ENCODE measurements around the gene DOCK6.
"Not testable (repeated sequence)": the region's sequence is repeated elsewhere in the genome, so short reads cannot be mapped to it uniquely, and the experiment has no call there.

DOCK6 gene

DNA sequence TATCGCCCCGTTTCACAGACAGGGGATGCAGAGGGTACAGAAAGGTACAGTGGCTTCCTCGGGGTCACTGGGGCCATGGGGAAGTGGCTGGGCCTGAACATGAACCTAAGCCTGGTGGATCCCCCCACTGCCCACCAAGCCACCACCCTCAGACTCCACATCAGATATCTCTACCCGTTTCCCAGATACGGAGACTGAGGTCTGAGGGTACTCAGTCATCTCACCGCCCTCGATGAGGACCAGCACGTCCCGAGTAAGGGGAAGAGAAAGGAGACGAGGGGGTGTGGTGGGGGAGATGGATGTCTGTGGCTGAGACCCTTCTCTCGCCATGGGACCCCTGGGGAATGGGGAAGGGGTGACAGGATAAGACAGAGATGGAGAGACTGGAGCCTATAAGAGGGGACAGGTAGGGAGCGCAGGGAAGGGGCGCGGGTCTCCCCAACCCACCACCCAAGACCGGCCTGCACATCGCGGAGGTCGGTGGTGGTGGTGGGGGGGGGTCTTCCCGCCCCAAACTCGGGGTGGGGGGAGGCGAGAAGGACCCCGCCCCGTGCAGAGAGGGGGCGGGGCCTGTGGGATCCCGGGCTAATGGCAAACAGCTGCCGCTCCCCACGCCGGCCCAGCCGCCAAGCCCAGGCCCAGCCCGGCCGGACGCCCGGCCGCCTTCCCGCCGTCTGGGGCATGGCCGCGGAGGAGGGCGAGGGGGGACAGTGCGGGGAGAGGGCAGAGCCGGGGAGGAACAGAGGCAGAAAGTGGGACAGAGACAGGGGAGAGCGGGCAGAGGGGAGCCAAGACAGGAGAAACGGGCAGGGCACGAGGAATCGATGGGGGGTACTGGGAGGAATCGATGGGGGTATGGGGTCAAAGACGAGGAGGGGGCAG is 65.7 kb downstream of the DOCK6 start:
- peak; percentile 63 for DNase-seq (ENCODE audit: low read depth, low spot score)

DNA sequence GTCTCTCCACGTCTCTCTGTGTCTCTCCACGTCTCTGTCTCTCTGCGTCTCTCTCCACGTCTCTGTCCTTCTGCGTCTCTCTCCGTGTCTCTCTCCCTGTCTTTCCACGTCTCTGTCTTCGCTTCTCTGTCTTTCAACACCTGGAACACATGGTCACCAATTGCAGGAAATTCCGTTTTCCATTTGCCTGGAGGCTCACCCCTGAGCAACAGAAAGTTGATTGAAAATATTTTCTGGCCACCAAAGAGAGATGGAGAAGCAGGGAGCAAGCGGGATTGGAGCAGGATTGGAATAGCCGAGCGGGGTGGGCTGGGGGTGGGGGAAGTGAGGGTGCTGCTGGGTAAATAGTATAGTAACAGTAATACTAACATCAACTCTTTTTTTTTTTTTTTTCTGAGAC is 66.6 kb downstream of the DOCK6 start:
- no peak for DNase-seq (ENCODE audit: low read depth, low spot score)

DNA sequence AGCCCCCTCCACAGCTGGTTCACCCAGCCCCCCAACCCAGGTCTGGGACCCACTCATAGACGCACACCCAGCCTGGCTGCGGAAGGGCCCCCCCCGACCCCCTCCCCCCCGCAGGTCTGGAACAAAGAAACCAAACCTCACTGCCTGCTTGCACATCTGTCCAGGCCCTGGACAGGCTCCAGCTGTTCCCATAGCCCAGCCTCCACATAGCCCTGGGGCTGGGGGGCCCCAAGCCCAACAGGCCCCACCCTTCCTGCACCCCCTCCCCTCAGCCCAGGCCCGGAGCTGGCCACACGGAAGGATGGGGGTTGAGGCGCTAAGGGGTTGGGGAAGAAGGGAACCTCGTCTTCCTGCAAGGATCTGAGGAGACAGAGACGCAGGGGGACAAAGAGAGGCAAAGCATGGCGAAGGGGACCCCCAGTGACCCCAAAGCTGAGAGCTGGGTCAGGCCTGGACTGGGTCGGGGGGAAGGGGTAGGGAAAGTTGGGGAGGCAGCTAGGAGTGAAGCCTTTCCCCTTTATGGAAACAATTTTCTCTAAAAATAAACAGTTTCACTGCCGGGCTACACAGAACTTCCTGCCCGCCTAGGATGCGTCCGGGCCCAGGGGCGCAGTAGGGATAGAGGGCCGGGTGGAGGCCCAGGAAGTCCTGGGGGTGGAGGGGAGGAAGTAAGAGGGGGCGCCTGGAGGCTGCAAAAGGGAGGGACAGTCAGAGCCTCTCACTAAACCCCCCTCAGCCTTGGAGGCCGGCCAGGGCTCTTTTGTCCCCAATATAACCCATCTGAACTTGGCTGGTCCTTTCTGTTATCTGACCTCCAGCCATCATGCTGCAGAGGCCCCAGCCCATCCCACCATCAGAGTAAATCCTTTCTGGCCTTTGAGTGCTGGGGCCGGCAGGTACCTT is 67.4 kb downstream of the DOCK6 start:
- no peak for DNase-seq (ENCODE audit: low read depth, low spot score)

DNA sequence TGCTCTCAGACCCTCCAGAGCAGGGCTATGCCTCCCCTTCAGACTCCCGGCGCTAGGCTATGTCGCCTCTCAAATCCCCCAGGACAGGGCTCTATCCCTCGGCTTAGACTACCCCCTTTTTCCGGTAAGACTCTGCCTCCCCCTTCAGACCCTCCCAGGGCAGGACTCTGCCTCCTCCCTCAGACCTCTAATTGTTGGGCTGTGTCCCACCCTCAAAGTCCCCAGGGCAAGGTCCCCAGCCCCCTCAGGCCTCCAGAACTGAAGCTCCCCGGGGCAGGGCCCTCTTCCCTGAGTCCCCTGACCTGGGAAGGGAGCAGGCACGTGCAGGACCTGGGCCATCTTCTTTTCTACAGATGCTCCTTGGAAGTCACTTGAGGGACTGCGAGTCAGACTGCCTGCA is 68.2 kb downstream of the DOCK6 start:
- DNase-seq (ENCODE audit: low read depth, low spot score), result no peak

DNA sequence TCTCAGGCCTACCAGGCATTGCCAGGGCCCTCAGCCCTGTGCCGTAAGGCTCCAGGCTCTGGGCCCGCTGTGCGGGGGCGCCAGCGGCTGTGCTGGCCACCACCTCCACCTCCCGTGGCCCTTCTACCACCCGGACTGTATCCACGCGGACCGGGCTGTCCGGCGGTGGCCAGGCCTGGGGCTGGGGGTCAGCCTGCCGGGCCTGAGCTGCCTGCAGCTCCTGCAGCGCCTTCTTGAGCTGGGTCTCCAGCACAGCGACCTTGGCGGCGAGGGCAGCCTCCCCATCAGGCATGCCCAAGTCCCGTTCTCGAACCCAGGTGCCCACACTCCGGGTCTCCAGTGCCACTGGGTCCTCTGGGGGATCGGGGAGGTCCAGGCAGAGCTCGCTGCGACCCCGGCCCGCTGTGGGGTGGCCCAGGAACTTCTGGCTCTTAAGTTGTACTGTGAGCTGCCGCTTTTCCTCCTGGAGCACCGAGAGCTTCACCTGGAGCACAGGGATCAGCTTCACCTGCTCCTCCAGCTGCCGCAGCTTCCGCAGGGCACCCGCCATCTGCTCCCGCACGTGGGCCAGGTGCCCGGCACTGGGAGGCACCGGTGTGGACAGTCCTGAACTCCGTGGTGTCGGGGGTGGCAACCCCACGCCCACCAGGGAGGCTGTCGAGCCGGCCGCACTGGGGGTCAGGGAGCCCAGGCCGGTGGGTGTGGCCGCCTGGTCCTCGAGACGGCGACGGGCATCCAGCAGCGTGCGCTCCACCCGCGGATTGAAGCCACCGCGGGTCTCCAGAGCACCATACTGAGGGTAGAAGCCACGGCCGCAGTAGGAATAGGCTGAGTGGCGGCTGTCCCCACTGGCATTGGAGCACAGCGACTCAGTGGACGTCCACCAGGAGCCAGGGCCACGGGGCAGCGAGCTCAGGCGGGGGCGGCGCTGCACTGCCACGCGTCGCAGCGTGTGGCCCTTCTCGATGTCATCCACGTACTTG is 69.1 kb downstream of the DOCK6 start:
- no peak for DNase-seq (ENCODE audit: low read depth, low spot score)

DNA sequence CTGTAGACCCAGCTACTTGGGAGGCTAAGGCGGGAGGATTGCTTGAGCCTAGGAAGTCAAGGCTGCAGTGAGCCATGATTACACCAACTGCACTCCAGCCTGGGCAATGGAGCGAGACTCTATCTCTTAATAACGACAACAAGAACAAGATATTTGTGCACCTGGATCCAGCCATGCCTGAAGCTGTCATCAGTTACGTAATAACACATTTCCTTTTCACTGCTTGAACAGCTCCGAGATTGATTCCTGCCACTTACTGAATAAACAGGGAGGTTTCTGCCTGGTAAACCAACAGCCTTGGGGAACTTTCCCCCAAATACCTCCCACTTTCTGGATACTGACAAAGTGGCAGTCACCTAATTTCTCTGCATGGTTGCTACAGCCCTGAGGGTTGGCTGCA is 70.4 kb downstream of the DOCK6 start:
- DNase-seq (ENCODE audit: low read depth, low spot score), result no peak

DNA sequence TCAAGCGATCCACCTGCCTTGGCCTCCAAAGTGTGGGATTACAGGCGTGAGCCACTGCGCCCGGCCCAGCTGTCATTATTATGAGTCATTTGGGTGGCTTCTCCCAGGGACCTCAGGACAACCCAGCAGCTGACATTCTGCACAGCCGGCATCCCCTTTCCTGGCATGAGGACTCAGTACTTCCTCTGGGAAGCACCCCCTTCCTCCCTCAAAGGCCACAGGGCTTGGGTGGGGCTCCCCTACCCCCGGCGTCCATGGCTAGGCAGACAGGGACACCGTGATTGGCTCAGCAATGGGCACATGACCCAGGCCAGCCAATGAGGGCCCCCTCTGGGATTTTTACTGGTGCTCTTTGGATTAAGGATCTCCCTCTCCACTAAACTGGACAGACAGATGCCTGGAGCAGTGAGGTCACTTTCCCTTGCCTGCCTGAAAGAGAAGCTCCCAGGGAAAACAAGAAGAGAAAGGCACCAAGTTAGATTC is 71.0 kb downstream of the DOCK6 start:
- no peak for DNase-seq (ENCODE audit: low read depth, low spot score)

DNA sequence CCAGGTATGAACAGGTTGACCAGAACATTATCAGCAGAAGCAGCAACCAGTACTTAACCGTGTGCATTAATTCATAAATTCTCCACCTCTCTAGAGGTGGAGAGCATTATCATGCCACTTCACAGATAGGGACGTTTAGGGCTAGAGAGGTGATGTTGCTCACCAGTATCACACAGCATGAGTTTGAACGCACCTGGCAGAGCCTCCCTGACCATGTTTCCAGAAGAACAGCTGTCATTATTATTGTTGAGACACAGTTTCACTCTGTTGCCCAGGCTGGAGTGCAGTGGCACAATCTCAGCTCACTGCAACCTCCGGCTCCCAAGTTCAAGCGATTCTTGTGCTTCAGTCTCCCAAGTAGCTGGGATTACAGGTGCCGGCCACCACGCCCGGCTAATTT is 71.8 kb downstream of the DOCK6 start:
- DNase-seq (ENCODE audit: low read depth, low spot score), result no peak

DNA sequence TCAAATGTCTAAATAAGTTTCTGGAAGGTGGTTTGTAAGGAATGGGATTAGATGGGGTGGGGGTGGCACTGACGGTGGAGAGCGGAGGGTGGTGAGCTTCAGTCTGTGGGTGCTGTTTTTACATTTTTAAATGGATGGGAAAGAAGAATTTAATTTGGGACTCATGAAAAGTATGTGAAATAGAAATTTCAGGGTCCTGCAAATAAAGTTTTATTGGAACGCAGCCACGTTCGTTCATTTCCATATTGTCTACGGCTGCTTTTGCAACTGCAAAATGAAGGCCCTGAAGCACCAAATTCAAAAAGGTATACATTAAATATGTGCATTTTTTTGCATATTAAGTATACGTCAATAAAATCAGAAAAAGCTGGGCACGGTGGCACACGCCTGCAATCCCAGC is 74.9 kb downstream of the DOCK6 start:
- DNase-seq (ENCODE audit: low read depth, low spot score), result no peak

DNA sequence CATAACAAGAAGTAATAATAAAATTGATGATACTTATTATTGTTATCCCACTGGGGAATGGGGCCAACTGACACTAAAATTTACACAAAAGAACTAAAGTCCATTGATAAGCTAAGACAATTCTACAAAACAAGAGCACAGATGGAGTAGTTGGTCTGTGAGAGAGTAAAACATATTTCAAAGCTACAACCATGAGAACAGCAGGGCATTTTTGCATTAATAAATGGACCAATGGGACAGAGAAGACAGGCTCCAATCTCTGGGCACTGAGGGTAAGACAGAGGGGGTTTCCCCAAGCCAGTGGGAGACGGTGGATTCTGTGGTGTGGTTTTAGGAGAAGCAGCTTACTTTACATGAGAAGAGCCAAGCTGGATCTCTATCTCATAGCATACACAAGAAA is 79.3 kb downstream of the DOCK6 start:
- DNase-seq (ENCODE audit: low read depth, low spot score), result no peak

DNA sequence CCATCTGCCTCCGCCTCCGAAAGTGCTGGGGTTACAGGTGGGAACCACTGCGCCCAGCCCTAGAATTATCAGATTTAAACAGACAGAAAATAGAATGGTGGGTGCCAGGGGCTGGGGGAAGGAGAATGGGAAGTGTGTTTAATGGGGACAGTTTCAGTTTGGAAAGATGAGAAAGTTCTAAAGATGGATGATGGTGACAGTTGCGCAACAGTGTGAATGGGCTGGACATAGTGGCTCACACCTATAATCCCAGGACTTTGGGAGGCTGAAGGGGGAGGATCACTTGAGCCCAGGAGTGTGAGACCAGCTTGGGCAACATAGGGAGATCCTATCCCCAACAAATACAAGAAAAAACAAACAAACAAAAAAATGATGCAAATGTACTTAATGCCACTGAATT is 80.8 kb downstream of the DOCK6 start:
- DNase-seq (ENCODE audit: low read depth, low spot score), result no peak

DNA sequence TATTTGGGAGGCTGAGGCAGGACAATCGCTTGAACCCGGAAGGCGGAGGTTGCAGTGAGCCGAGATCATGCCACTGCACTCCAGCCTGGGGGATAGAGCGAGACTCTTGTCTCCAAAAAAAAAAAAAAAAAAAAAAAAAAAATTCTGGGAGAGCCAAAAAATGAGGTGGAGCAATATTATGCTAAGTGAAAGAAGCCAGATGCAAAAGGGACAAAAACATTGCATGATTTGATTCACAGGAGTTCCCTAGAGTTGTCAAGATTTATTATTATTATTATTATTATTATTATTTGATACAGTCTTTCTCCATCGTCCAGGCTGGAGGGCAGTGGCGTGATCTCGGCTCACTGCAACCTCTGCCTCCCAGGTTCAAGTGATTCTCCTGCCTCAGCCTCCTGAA is 81.3 kb downstream of the DOCK6 start:
- DNase-seq (ENCODE audit: low read depth, low spot score), result not testable (repeated sequence)

DNA sequence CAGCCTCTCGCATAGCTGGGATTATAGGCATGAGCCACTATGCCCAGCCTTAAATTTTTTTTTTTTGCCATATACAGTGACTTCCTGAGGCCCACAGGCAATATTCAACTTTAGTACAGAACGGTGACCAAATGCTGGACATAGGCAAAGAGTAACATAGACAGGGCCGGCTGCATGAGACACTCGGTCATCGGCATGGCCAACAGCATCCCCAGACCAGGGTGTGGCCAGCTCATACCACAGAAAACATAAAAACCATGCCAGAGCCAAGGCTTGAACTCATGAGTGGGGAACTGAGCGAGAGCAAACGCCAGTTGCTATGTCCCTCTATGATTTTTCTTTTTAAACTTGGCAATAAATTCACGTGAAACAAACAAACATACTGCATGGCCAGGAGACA is 82.0 kb downstream of the DOCK6 start:
- DNase-seq (ENCODE audit: low read depth, low spot score), result no peak

DNA sequence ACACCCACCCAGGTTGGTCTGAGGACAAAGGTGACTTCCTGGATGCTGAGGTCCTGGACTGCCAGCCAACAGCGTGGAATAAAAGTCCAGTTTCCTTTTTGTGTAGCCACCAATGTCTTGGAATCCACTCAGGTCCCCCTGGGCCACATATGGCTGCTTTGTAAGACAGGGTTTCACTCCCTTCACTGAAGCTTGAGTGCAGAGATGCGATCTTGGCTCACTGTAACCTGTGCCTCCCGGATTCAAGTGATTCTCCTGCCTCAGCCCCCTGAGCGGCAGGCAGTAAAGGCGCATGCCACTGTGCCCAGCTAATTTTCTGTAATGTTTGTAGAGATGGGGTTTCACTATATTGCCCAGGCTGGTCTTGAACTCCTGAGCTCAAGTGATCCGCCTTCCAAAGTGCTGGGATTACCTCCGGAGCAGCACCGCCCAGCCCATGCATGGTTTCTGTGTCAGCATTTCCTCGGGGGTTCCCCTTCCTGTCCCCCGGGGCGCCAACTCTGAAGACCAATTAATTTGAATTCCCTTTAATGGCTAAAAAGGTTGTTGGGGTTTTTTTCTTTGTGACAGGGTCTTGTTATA is 82.5 kb downstream of the DOCK6 start:
- DNase-seq (ENCODE audit: low read depth, low spot score), result no peak

DNA sequence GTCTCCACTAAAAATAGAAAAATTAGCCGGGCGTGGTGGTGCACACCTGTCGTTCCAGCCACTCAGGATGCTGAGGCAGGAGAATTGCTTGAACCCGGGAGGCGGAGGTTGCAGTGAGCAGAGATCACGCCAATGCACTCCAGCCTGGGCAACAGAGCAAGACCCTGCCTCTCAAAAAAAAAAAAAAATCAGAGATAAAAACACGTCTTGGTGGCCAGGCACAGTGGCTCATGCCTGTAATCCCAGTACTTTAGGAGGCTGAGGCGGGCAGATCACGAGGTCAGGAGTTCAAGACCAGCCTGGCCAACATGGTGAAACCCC is 83.2 kb downstream of the DOCK6 start:
- not testable (repeated sequence) for DNase-seq (ENCODE audit: low read depth, low spot score)

DNA sequence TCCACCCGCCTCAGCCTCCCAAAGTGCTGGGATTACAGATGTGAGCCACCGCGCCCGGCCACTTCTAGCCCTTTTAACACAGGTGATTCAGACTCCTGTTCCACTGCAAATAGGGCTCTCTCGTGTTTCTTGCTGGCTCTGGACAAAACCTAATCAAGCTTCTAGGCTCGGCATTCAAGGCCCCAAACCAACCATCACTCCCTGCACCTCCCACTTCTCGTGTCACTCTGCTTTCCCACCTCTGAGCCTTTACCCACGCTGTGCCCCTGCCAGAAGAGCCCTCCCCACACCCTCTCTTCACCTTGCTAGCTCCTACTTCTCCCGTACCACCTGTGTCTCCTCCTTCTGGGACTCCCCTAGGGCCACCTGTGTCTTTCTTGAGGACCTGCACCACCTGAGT is 84.7 kb downstream of the DOCK6 start:
- no peak for DNase-seq (ENCODE audit: low read depth, low spot score)

DNA sequence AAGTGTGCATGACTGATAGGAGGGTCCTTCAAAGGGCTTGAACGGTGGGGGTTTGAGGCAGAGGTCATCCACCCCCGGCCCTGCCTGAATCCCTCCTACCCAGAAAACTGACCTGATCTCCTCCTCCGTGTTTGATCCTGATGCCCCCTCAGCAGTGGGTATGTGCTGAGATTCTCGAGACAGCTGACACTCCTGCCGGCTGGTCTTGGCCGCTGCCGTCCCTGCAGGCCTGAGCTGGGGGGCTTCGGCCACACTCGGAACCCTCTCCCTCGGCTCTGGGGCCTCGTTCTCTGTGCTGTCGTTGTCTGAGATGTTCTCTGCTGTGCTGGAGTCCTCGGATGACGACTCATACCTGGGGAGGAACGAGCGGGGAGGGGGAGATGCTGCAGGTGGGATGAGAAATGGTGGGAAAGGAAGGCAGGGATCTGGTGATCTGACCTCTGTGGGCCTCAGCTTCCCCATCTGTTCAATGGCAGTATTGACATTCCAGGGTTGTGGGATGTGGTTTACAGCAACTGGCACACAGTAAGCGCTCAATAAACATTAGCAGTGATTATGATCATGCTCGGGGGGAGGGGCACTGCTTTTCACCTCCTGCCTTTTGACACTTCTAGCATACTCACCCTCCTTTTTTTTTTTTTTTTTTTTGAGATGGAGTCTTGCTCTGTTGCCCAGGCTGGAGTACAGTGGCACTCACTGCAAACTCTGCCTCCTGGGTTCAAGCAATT is 85.7 kb downstream of the DOCK6 start:
- no peak for DNase-seq (ENCODE audit: low read depth, low spot score)

DNA sequence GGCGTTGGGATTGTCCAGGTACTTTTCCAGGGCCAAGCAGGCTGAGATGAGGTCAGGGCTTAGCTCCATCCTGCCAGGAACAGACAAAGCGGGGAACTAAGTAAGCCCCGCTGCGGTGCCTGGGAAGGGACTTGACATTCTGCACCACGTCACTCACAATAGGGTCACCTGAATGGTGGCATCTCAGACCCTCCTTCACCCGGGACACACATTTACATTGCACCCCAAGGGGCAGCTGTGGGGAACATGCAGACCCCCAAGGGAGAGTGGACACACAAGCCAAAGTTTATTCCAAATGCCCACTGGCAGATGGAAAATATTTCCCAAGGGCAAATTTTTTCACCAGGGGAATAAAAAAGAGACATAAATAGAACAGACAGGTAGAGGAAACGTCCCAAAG is 86.4 kb downstream of the DOCK6 start:
- DNase-seq (ENCODE audit: low read depth, low spot score), result no peak

DNA sequence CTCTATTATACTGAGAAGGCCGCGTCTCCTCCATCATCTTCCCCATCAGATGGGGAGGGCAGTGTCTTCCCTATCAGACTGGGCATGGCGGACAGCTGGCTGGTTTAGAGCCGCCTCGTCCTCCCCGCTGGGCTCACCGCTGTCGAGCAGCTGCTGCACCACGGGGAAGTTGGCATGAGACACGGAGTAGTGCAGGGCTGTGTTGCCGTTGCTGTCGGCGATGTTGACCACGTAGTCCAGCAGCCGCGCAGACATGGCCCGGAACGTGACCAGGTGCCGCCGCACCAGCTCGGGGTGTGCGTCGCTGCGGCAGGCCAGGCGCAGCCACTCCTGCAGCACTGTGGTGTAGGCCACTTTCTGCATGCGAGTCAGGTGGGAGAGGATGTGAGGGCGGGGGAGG is 88.0 kb downstream of the DOCK6 start:
- DNase-seq (ENCODE audit: low read depth, low spot score), result no peak

DNA sequence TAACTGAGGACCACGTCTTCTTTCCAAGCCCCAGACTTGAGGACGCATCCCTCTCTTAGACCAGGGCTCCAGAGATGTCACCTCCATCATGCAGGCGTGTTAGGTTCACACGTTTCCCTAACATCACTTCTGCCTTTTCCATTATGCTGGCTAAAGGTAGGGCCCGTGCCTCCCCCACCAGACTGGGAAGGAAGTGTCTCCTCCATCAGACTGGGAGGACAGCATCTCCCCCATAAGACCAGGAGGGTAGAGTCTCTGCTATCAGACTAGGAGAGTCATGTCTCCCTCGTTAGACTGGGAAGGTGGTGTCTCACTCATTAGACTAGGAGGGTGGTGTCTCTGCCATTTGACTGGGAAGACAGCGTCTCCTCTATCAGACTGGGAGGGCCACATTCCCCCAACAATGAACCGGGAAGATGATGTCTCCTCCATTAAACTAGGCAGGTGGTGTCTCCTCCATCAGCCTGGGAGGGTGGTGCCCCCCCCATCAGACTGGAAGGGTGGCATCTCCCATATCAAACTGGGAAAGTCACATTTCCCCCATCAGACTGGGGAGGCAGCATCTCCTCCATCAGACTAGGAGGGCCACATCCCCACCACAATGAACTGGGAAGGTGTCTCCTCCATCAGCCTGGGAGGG is 88.7 kb downstream of the DOCK6 start:
- DNase-seq (ENCODE audit: low read depth, low spot score), result no peak
